ENCODE measurements around the gene BAIAP2L2.

The BAIAP2L2 gene

GRCh38 chr22:38080850-38081635 is 29.4 kb downstream of the BAIAP2L2 start:
- TF ChIP-seq REST (IDR thresholded peaks at IDR 0.05; ENCODE audit: insufficient read depth in 1 of 2, low read depth in 2 of 2, low read length in 2 of 2), result no peak
- no peak for TF ChIP-seq POLR2AphosphoS5 (IDR thresholded peaks at IDR 0.05; ENCODE audit: low read depth, low read length)
- no peak for TF ChIP-seq SIN3A (IDR thresholded peaks at IDR 0.05; ENCODE audit: borderline replicate concordance, insufficient read depth, low read length)
- no peak for TF ChIP-seq TAF1 (IDR thresholded peaks at IDR 0.05; ENCODE audit: borderline replicate concordance, insufficient read depth, low read length)
- no peak for TF ChIP-seq FOXP2 (optimal IDR thresholded peaks at IDR 0.05; ENCODE audit: borderline replicate concordance, extremely low read depth, extremely low read length, insufficient read depth)

- TF ChIP-seq TAF1 (IDR thresholded peaks at IDR 0.05; ENCODE audit: borderline replicate concordance, insufficient read depth, low read length) (no peak), REST (IDR thresholded peaks at IDR 0.05; ENCODE audit: insufficient read depth in 1 of 2, low read depth in 2 of 2, low read length in 2 of 2) (no peak), FOXP2 (optimal IDR thresholded peaks at IDR 0.05; ENCODE audit: borderline replicate concordance, extremely low read depth, extremely low read length, insufficient read depth) (no peak), POLR2AphosphoS5 (IDR thresholded peaks at IDR 0.05; ENCODE audit: low read depth, low read length) (no peak), SIN3A (IDR thresholded peaks at IDR 0.05; ENCODE audit: borderline replicate concordance, insufficient read depth, low read length) (no peak)
Measured at GRCh38 chr22:38080474-38080849, 30.0 kb downstream of the BAIAP2L2 start.

GRCh38 chr22:38079804-38080203 is 30.7 kb downstream of the BAIAP2L2 start:
- TF ChIP-seq TAF1 (IDR thresholded peaks at IDR 0.05; ENCODE audit: borderline replicate concordance, insufficient read depth, low read length), result no peak
- TF ChIP-seq POLR2AphosphoS5 (IDR thresholded peaks at IDR 0.05; ENCODE audit: low read depth, low read length), result no peak
- no peak for TF ChIP-seq REST (IDR thresholded peaks at IDR 0.05; ENCODE audit: insufficient read depth in 1 of 2, low read depth in 2 of 2, low read length in 2 of 2)
- no peak for TF ChIP-seq FOXP2 (optimal IDR thresholded peaks at IDR 0.05; ENCODE audit: borderline replicate concordance, extremely low read depth, extremely low read length, insufficient read depth)
- TF ChIP-seq SIN3A (IDR thresholded peaks at IDR 0.05; ENCODE audit: borderline replicate concordance, insufficient read depth, low read length), result no peak

GRCh38 chr22:38078046-38078840 is 32.2 kb downstream of the BAIAP2L2 start:
- TF ChIP-seq REST (IDR thresholded peaks at IDR 0.05; ENCODE audit: insufficient read depth in 1 of 2, low read depth in 2 of 2, low read length in 2 of 2), result no peak

All from PFSK-1 (cell line).